ENCODE results near the gene BCL2L12.

- no peak for TF ChIP-seq CTCF (IDR thresholded peaks at IDR 0.05; ENCODE audit: low read depth, low read length, poor library complexity, severe bottlenecking)
- no peak for TF ChIP-seq EZH2phosphoT487 (IDR thresholded peaks at IDR 0.05; ENCODE audit: borderline replicate concordance, low read length)
Observed at GRCh38 chr19:49677231-49677900, 11.6 kb downstream of the BCL2L12 start, which contains the start of gene PRMT1.
